Peyer's patch (tissue), 4 donors: ENCODE results near the gene TEX264. TPM values are rescaled to one million over a fixed set of nuclear protein-coding genes. Genes with fewer than 3 reads are reported as not detected.
"Not testable (repeated sequence)": the region's sequence is repeated elsewhere in the genome, so short reads cannot be mapped to it uniquely, and the experiment has no call there.

Source experiments
- DNase-seq, 3 donors: peaks; one replicate each; pipeline ENCODE4 v3.0.0-alpha.2; 2017 to 2019
- H3K27ac ChIP-seq, 4 donors: fragments of 200-600 bp; sonication (generic); one replicate each; pipeline ENCODE4 v1.5.1; 2016 to 2019
- H3K27me3 ChIP-seq, 2 donors: fragments of 200-600 bp; sonication (generic); one replicate each; pipeline ENCODE4 v1.5.1; 2019
- H3K36me3 ChIP-seq, 3 donors: fragments of 200-600 bp; sonication (generic); one replicate each; pipeline ENCODE4 v1.5.1; 2016 to 2019
- H3K4me1 ChIP-seq, 4 donors: fragments of 200-600 bp; sonication (generic); one replicate each; pipeline ENCODE4 v1.5.1; 2016 to 2019
- H3K4me3 ChIP-seq, 4 donors: fragments of 200-600 bp; sonication (generic); 1 replicate in 3 of 4; 2 replicates in 1 of 4; pipeline ENCODE4 v1.5.1; 2016 to 2019; ENCODE audit warnings: mild to moderate bottlenecking in 1 of 4
- H3K9me3 ChIP-seq, 4 donors: fragments of 200-600 bp; sonication (generic); one replicate each; pipeline ENCODE4 v1.5.1; 2016 to 2019; ENCODE audit warnings: mild to moderate bottlenecking in 1 of 4
- POLR2A ChIP-seq, 2 donors: fragments of 450-650 bp; IDR thresholded peaks; one replicate each; pipeline ENCODE4 v1.5.1; 2017; ENCODE audit warnings: antibody characterized with exemption in 2 of 2, mild to moderate bottlenecking in 2 of 2, moderate library complexity in 2 of 2
- total RNA-seq, 4 donors: library from RNA; depleted of rRNA; stranded (reverse); fragments of >200 nt; gene quantifications; one replicate each; pipeline ENCODE4 v1.1.0, GENCODE V29; 2016
- TF ChIP-seq, protein P1 (sequence below), 6 experiments: fragments of 450-650 bp in 4 of 6; fragments of 200-600 bp in 2 of 6; sonication (generic) in 1 of 6; IDR thresholded peaks; one replicate each; pipeline ENCODE4 v1.5.1; 2017 to 2019; ENCODE audit warnings: antibody characterized with exemption in 6 of 6, mild to moderate bottlenecking in 3 of 6, moderate library complexity in 1 of 6

The TEX264 gene
- total RNA-seq, 4 donors from 2014 or later = 22.3 to 118 (median 83.2) TPM

GRCh38 chr3:51637941-51638471 lies 33.0 kb upstream of the TEX264 start:
- Histone ChIP-seq H3K27me3 (no peaks in the 10 kb centered on the region), H3K36me3 (peaks cover 0 to 96% (median 0%) of the 10 kb centered on the region in 3 donors), H3K4me1 (no peaks in the 10 kb centered on the region), H3K27ac (no peak overlapping the region), H3K9me3 (no peaks in the 10 kb centered on the region), H3K4me3 (no peak overlapping the region)
- DNase-seq = peak in 1 of 3 donors; percentile 50
- no peak for TF ChIP-seq POLR2A (IDR thresholded peaks at IDR 0.05)
- TF ChIP-seq, protein P1, sequence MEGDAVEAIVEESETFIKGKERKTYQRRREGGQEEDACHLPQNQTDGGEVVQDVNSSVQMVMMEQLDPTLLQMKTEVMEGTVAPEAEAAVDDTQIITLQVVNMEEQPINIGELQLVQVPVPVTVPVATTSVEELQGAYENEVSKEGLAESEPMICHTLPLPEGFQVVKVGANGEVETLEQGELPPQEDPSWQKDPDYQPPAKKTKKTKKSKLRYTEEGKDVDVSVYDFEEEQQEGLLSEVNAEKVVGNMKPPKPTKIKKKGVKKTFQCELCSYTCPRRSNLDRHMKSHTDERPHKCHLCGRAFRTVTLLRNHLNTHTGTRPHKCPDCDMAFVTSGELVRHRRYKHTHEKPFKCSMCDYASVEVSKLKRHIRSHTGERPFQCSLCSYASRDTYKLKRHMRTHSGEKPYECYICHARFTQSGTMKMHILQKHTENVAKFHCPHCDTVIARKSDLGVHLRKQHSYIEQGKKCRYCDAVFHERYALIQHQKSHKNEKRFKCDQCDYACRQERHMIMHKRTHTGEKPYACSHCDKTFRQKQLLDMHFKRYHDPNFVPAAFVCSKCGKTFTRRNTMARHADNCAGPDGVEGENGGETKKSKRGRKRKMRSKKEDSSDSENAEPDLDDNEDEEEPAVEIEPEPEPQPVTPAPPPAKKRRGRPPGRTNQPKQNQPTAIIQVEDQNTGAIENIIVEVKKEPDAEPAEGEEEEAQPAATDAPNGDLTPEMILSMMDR (IDR thresholded peaks at IDR 0.05) = peak in 4 of 6 experiments; percentile 38 to 75 (median 70)

DNA sequence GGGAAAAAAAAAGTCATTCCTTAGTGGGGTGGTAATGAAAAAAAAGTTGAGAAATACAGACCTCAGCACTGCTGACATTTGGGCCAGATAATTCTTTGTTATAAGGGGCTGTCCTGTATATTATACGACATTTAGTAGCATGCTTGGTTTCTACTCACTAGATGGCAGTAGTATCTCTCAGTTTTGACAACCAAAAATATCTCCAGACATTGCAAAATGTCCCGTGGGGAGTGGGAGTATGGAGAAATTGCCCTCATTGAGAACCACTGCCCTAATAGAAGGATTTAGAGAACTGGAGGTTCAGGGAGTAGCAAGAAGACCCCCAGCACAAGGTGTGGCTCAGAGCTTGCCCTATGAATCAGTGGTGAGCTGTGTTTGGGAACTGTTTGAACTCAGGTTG lies 28.6 kb upstream of the TEX264 start:
- no peak overlapping the region for H3K4me3 ChIP-seq
- TF ChIP-seq, protein P1 (IDR thresholded peaks at IDR 0.05) = peak in 3 of 6 experiments; percentile 10 to 22 (median 14)
- TF ChIP-seq POLR2A (IDR thresholded peaks at IDR 0.05) = no peak
- H3K27me3 ChIP-seq = no peaks in the 10 kb centered on the region
- peaks cover 0 to 99% (median 0%) of the 10 kb centered on the region in 3 donors for H3K36me3 ChIP-seq
- DNase-seq = no peak
- no peaks in the 10 kb centered on the region for H3K9me3 ChIP-seq
- H3K4me1 ChIP-seq = no peaks in the 10 kb centered on the region
- no peak overlapping the region for H3K27ac ChIP-seq

- DNase-seq = no peak
- Histone ChIP-seq H3K9me3 (no peaks in the 10 kb centered on the region), H3K4me1 (no peaks in the 10 kb centered on the region), H3K36me3 (peaks cover 0 to 78% (median 0%) of the 10 kb centered on the region in 3 donors), H3K27ac (no peak overlapping the region), H3K4me3 (no peak overlapping the region), H3K27me3 (no peaks in the 10 kb centered on the region)
- TF ChIP-seq POLR2A (IDR thresholded peaks at IDR 0.05) = no peak
- TF ChIP-seq, protein P1 (IDR thresholded peaks at IDR 0.05) = no peak
Observed at GRCh38 chr3:51646091-51646490, 25.0 kb upstream of the TEX264 start.

GRCh38 chr3:51652103-51652502 lies 18.9 kb upstream of the TEX264 start:
- not testable (repeated sequence) for H3K27me3 ChIP-seq, H3K4me3 ChIP-seq, H3K27ac ChIP-seq, DNase-seq, H3K9me3 ChIP-seq, H3K4me1 ChIP-seq
- peaks cover 0 to 26% (median 0%) of the 10 kb centered on the region in 3 donors for H3K36me3 ChIP-seq

GRCh38 chr3:51653409-51653808 lies 17.6 kb upstream of the TEX264 start:
- peaks cover 0 to 22% (median 0%) of the 10 kb centered on the region in 3 donors for H3K36me3 ChIP-seq
- not testable (repeated sequence) for H3K4me3 ChIP-seq, H3K4me1 ChIP-seq, H3K27ac ChIP-seq, DNase-seq, H3K9me3 ChIP-seq, H3K27me3 ChIP-seq

- TF ChIP-seq, protein P1 (IDR thresholded peaks at IDR 0.05) = no peak
- no peak for TF ChIP-seq POLR2A (IDR thresholded peaks at IDR 0.05)
- no peak overlapping the region for H3K4me3 ChIP-seq
- peaks cover 0 to 46% (median 0%) of the 10 kb centered on the region in 3 donors for H3K36me3 ChIP-seq
- no peaks in the 10 kb centered on the region for H3K4me1 ChIP-seq
- no peaks in the 10 kb centered on the region for H3K27me3 ChIP-seq
- no peak for DNase-seq
- no peaks in the 10 kb centered on the region for H3K9me3 ChIP-seq
- H3K27ac ChIP-seq = no peak overlapping the region
Observed at GRCh38 chr3:51657234-51657633, 13.8 kb upstream of the TEX264 start.

DNA sequence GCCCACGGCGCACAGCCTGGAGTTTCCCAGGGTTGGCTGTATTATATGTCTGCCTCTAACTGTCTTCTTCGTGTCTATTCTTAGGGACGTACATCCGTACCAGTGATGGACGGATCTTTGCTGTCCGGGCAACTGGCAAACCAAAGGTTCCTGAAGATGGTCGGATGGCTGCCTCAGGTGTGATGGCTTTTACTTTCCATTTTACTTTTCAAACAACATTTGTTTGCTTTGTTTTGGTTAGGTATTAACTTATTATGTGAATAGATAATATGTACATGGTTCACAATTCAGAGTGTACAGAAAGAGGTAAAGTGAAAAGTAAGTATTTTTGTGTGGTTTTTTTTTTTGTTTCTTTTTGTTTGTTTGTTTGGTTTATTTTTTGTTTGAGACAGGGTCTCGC lies 11.1 kb upstream of the TEX264 start:
- TF ChIP-seq, protein P1 (IDR thresholded peaks at IDR 0.05) = no peak
- TF ChIP-seq POLR2A (IDR thresholded peaks at IDR 0.05) = no peak

More for the DNA sequence above, 11.1 kb upstream of the TEX264 start:
- no peaks in the 10 kb centered on the region for H3K4me1 ChIP-seq
- no peak for DNase-seq
- H3K27ac ChIP-seq = no peak overlapping the region
- no peaks in the 10 kb centered on the region for H3K9me3 ChIP-seq
- no peak overlapping the region for H3K4me3 ChIP-seq
- H3K27me3 ChIP-seq = no peaks in the 10 kb centered on the region
- H3K36me3 ChIP-seq = peaks cover 0 to 57% (median 0%) of the 10 kb centered on the region in 3 donors
